Endodermal cell (in vitro differentiated cells): ENCODE data around the gene JTB. TPM values are rescaled to one million over a fixed set of nuclear protein-coding genes. Genes with fewer than 3 reads are reported as not detected.

Source experiments
- DNase-seq: peaks from one replicate; pipeline ENCODE4 v3.0.0-alpha.2; 2017
- H3K27ac ChIP-seq: 2 replicates; pipeline ENCODE4 v1.5.1; 2013; ENCODE audit warnings: mild to moderate bottlenecking, low read depth, low read length, moderate library complexity
- H3K27me3 ChIP-seq: 2 replicates; pipeline ENCODE4 v1.6.1; 2013; ENCODE audit warnings: mild to moderate bottlenecking, low read length, moderate library complexity; ENCODE audit not compliant: insufficient read depth, control insufficient read depth, poor library complexity, severe bottlenecking
- H3K36me3 ChIP-seq: 2 replicates; pipeline ENCODE4 v1.7.0; 2013; ENCODE audit warnings: mild to moderate bottlenecking, low read length, moderate library complexity; ENCODE audit not compliant: control insufficient read depth, insufficient read depth
- H3K4me1 ChIP-seq: one replicate; pipeline ENCODE4 v1.7.0; 2013; ENCODE audit warnings: low read length; ENCODE audit not compliant: control insufficient read depth, insufficient read depth
- H3K4me3 ChIP-seq: 2 replicates; pipeline ENCODE4 v1.5.1; 2013; ENCODE audit warnings: mild to moderate bottlenecking, low read length, moderate library complexity
- H3K9ac ChIP-seq: 2 replicates; pipeline ENCODE4 v1.6.1; 2013; ENCODE audit warnings: mild to moderate bottlenecking, low read length, moderate library complexity; ENCODE audit not compliant: poor library complexity, severe bottlenecking; ENCODE audit errors: extremely low read depth
- H3K9me3 ChIP-seq: 2 replicates; pipeline ENCODE4 v1.6.1; 2013; ENCODE audit warnings: mild to moderate bottlenecking, low read length, moderate library complexity; ENCODE audit not compliant: control insufficient read depth
- H3K27ac Mint-ChIP-seq: 2 replicates; pipeline ENCODE4 v1.8.0; 2020; ENCODE audit warnings: mixed read lengths
- H3K27me3 Mint-ChIP-seq: 2 replicates; pipeline ENCODE4 v1.8.0; 2021; ENCODE audit warnings: mild to moderate bottlenecking, mixed read lengths; ENCODE audit not compliant: insufficient read depth
- H3K36me3 Mint-ChIP-seq: 2 replicates; pipeline ENCODE4 v1.8.0; 2020; ENCODE audit warnings: low read depth, mixed read lengths
- H3K4me1 Mint-ChIP-seq: 2 replicates; pipeline ENCODE4 v1.8.0; 2020; ENCODE audit warnings: mixed read lengths
- H3K4me3 Mint-ChIP-seq: 2 replicates; pipeline ENCODE4 v1.8.0; 2020; ENCODE audit warnings: mild to moderate bottlenecking, moderate library complexity, mixed read lengths
- H3K9me3 Mint-ChIP-seq: 2 replicates; pipeline ENCODE4 v1.8.0; 2020; ENCODE audit warnings: mild to moderate bottlenecking, mixed read lengths
- WGBS, 2 experiments: methylation state at CpG; one replicate each; pipeline versions ENCODE4 v1.1.5 to v1.1.7; 2013; ENCODE audit warnings: missing lambda C conversion rate in 2 of 2, mixed read lengths in 1 of 2; ENCODE audit not compliant: insufficient coverage in 1 of 2, insufficient read length in 1 of 2; 5-methylcytosine and 5-hydroxymethylcytosine counted together
- total RNA-seq, 2 donors: library from RNA; stranded (reverse); fragmentation: NEBNext Ultra II Directional in 1 of 2; extraction: Animal tissue kit (Norgen Biotek cat#: 25700) in 1 of 2; gene quantifications; 2 replicates in 1 of 2; 3 replicates in 1 of 2; pipeline ENCODE4 v1.2.1, GENCODE V29; 2021
- TF ChIP-seq, protein P1 (sequence below): fragments of 200-600 bp; sonication (generic); conservative IDR thresholded peaks from 2 replicates; pipeline ENCODE4 v1.5.0; 2021; ENCODE audit warnings: antibody characterized with exemption, mild to moderate bottlenecking

Gene JTB
- total RNA-seq, 2 donors from 2014 or later, result 63.6 to 72.8 TPM

DNA sequence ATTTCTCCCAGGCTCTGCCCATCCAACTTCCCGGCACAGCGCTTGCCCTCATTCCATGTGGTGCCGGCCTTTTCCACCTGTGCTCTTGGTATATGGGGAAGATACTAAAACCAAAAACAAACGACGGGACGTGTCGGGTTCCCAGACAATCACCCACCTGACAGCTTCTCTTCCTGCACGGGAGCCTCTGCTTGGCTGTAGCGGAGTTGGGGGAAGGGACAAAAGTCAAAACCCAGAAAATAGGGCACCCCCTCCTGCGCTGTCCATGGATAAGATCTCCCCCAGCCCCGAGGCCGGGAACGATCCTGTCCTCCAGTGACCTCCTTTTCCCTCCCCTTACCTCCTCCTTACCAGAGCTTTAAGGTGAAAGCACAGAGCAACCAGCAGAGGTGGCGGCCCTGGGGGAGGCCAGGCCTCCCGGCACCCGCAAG is 640 bp downstream of the JTB start:
- 0 to 3% methylated on average over 2 to 16 of the region's 16 CpGs for WGBS, 2 experiments
- Histone ChIP-seq H3K9ac (peak overlapping the region; percentile 89), H3K27me3 (no peaks in the 10 kb centered on the region), H3K27ac (no peak overlapping the region), H3K36me3 (peaks cover 46% of the 10 kb centered on the region), H3K4me1 (no peaks in the 10 kb centered on the region), H3K9me3 (no peaks in the 10 kb centered on the region), H3K4me3 (peak overlapping the region; percentile 100)
- Mint-ChIP-seq H3K27me3 (no peaks in the 10 kb centered on the region), H3K4me1 (peaks cover 16% of the 10 kb centered on the region), H3K4me3 (peak overlapping the region; percentile 87), H3K36me3 (peaks cover 34% of the 10 kb centered on the region), H3K27ac (peak overlapping the region; percentile 94), H3K9me3 (no peaks in the 10 kb centered on the region)
- DNase-seq, result no peak
- TF ChIP-seq, protein P1, sequence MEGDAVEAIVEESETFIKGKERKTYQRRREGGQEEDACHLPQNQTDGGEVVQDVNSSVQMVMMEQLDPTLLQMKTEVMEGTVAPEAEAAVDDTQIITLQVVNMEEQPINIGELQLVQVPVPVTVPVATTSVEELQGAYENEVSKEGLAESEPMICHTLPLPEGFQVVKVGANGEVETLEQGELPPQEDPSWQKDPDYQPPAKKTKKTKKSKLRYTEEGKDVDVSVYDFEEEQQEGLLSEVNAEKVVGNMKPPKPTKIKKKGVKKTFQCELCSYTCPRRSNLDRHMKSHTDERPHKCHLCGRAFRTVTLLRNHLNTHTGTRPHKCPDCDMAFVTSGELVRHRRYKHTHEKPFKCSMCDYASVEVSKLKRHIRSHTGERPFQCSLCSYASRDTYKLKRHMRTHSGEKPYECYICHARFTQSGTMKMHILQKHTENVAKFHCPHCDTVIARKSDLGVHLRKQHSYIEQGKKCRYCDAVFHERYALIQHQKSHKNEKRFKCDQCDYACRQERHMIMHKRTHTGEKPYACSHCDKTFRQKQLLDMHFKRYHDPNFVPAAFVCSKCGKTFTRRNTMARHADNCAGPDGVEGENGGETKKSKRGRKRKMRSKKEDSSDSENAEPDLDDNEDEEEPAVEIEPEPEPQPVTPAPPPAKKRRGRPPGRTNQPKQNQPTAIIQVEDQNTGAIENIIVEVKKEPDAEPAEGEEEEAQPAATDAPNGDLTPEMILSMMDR, result no peak

DNA sequence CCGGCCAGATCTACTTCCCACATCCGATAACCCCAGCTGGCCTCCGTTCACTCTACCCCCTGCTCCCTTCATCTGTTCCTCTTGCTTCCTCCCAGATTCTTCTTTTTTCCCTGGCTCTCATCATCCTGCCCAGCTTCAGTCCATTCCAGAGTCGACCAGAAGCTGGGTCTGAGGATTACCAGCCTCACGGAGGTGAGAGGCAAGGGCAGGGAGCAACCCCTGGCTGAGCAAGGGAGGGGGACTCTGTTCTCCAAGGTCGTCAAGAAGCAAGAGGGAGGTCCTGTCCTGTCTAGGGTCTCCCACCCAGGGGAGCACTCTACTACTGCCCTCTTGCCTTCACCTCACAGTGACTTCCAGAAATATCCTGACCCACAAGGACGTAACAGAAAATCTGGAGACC is 3.9 kb downstream of the JTB start:
- WGBS, 2 experiments, result 80 to 92% methylated on average over 4 to 7 of the region's 7 CpGs
- no peak overlapping the region for H3K27ac Mint-ChIP-seq

DNA sequence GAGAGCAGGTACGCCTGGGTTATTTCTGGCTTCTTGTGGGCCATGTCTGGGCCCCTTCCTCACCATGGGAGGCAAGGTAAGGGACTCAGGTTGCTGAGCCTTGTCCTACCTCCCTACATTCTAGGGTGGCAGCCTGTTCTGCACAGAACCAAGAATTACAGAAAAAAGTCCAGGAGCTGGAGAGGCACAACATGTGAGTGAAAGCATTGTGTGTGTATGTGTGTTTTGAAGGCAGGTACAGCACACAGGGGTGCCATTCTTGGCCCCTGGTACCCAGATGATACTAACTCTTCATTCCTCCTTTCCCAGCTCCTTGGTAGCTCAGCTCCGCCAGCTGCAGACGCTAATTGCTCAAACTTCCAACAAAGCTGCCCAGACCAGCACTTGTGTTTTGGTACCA is 4.4 kb downstream of the JTB start:
- peaks cover 23% of the 10 kb centered on the region for H3K36me3 Mint-ChIP-seq
- WGBS, 2 experiments, result 92% methylated on average over 3 of the region's 3 CpGs; no CpG with 5 or more reads in 1 of the 2 experiments
- no peak overlapping the region for H3K27ac Mint-ChIP-seq
- H3K27me3 Mint-ChIP-seq, result no peaks in the 10 kb centered on the region
- peaks cover 19% of the 10 kb centered on the region for H3K4me1 Mint-ChIP-seq
- Histone ChIP-seq H3K9ac (no peak overlapping the region), H3K36me3 (peaks cover 27% of the 10 kb centered on the region), H3K27ac (no peak overlapping the region), H3K4me1 (no peaks in the 10 kb centered on the region), H3K4me3 (no peak overlapping the region), H3K27me3 (no peaks in the 10 kb centered on the region), H3K9me3 (no peaks in the 10 kb centered on the region)
- no peak overlapping the region for H3K4me3 Mint-ChIP-seq
- H3K9me3 Mint-ChIP-seq, result no peaks in the 10 kb centered on the region
- TF ChIP-seq, protein P1, result no peak
- DNase-seq, result no peak

More for the DNA sequence above, 3.9 kb downstream of the JTB start:
- no peak overlapping the region for H3K4me3 Mint-ChIP-seq
- no peaks in the 10 kb centered on the region for H3K4me1 ChIP-seq
- no peaks in the 10 kb centered on the region for H3K9me3 Mint-ChIP-seq
- H3K27me3 ChIP-seq, result no peaks in the 10 kb centered on the region
- TF ChIP-seq, protein P1, result no peak
- H3K36me3 ChIP-seq, result peaks cover 27% of the 10 kb centered on the region
- H3K4me1 Mint-ChIP-seq, result peaks cover 18% of the 10 kb centered on the region
- no peaks in the 10 kb centered on the region for H3K27me3 Mint-ChIP-seq
- H3K36me3 Mint-ChIP-seq, result peaks cover 23% of the 10 kb centered on the region
- H3K9ac ChIP-seq, result no peak overlapping the region
- DNase-seq, result no peak
- no peak overlapping the region for H3K27ac ChIP-seq
- H3K9me3 ChIP-seq, result no peaks in the 10 kb centered on the region
- no peak overlapping the region for H3K4me3 ChIP-seq
